H1 (cell line): Measurements from ENCODE around the gene DNMT3L. TPM values are rescaled to one million over a fixed set of nuclear protein-coding genes. Genes with fewer than 3 reads are reported as not detected.

ENCODE experiments used
- CTCF ChIA-PET: fragments of 300-600 bp; sonication (Branson Sonifier 250); formaldehyde crosslinking; loops from one replicate; lab custom pipeline; 2021; ENCODE audit not compliant: partially characterized antibody; lab: Charles Lee
- POLR2A ChIA-PET: fragments of 300-600 bp; sonication (Branson Sonifier 250); formaldehyde crosslinking; loops from one replicate; lab custom pipeline; 2021; ENCODE audit warnings: inconsistent platforms; ENCODE audit not compliant: partially characterized antibody; lab: Charles Lee
- DNase-seq, 2 experiments: peaks; one replicate each; pipeline versions ENCODE4 v3.0.0 to v3.0.0-alpha.2; 2010 to 2022; ENCODE audit warnings: low spot score in 2 of 2, low read depth in 1 of 2, mixed read lengths in 1 of 2
- FAIRE-seq: peaks from 2 replicates; lab custom pipeline; 2011; peaks lifted over from hg19 to GRCh38; lab: Jason Lieb, UNC
- H2AFZ ChIP-seq: 2 replicates; pipeline ENCODE4 v1.8.1; 2012; ENCODE audit warnings: low read length, inconsistent platforms
- H2AK5ac ChIP-seq: 2 replicates; pipeline ENCODE4 v1.6.1; 2013; ENCODE audit warnings: low read depth, low read length
- H2BK120ac ChIP-seq: replicated peaks from 2 replicates; pipeline ENCODE3; 2013; ENCODE audit warnings: low read depth, low read length, inconsistent platforms
- H2BK12ac ChIP-seq: 2 replicates; pipeline ENCODE4 v1.6.1; 2013; ENCODE audit warnings: low read depth, low read length
- H2BK15ac ChIP-seq: 2 replicates; pipeline ENCODE4 v1.6.1; 2013; ENCODE audit warnings: low read length
- H2BK20ac ChIP-seq: 2 replicates; pipeline ENCODE4 v1.6.1; 2013; ENCODE audit warnings: low read length
- H2BK5ac ChIP-seq: 2 replicates; pipeline ENCODE4 v1.6.1; 2013; ENCODE audit warnings: low read depth, low read length
- H3K14ac ChIP-seq: 2 replicates; pipeline ENCODE4 v1.6.1; 2013; ENCODE audit warnings: inconsistent platforms; ENCODE audit not compliant: insufficient read length
- H3K18ac ChIP-seq: 2 replicates; pipeline ENCODE4 v1.6.1; 2013; ENCODE audit warnings: low read length; ENCODE audit errors: extremely low read depth
- H3K23ac ChIP-seq: 2 replicates; pipeline ENCODE4 v1.6.1; 2013; ENCODE audit warnings: inconsistent platforms; ENCODE audit not compliant: insufficient read length
- H3K23me2 ChIP-seq: 2 replicates; pipeline ENCODE4 v1.6.1; 2013; ENCODE audit warnings: low read depth, low read length
- H3K27ac ChIP-seq: 2 replicates; pipeline ENCODE4 v1.6.1; 2011; ENCODE audit warnings: low read depth, low read length, inconsistent platforms
- H3K27me3 ChIP-seq, 4 experiments: replicated peaks in 1 of 4; 1 replicate in 1 of 4; 2 replicates in 3 of 4; pipeline versions ENCODE4 v1.6.1 to v1.8.1; 2011 to 2013; ENCODE audit warnings: low read length in 3 of 4, mild to moderate bottlenecking in 3 of 4, inconsistent platforms in 2 of 4, mixed read lengths in 2 of 4, moderate library complexity in 1 of 4; ENCODE audit not compliant: control insufficient read depth in 3 of 4, insufficient read depth in 3 of 4; ENCODE audit errors: extremely low read depth in 1 of 4
- H3K36me3 ChIP-seq, 4 experiments: 2 replicates each; pipeline versions ENCODE4 v1.6.1 to v1.8.1; 2011 to 2013; ENCODE audit warnings: mild to moderate bottlenecking in 4 of 4, low read length in 3 of 4, moderate library complexity in 2 of 4, control low read depth in 1 of 4, inconsistent platforms in 1 of 4; ENCODE audit not compliant: insufficient read depth in 4 of 4, control insufficient read depth in 2 of 4
- H3K4ac ChIP-seq: replicated peaks from 2 replicates; pipeline ENCODE3; 2013; ENCODE audit warnings: low read length, low read depth, mixed read lengths, inconsistent platforms; ENCODE audit not compliant: insufficient read length
- H3K4me1 ChIP-seq, 4 experiments: replicated peaks in 1 of 4; 1 replicate in 1 of 4; 2 replicates in 3 of 4; pipeline versions ENCODE4 v1.6.1 to v1.8.1; 2011 to 2013; ENCODE audit warnings: low read length in 3 of 4, inconsistent platforms in 2 of 4, mixed read lengths in 1 of 4; ENCODE audit not compliant: insufficient read depth in 4 of 4, control insufficient read depth in 3 of 4
- H3K4me2 ChIP-seq, 2 experiments: 2 replicates each; pipeline versions ENCODE4 v1.6.1 to v1.8.1; 2011 to 2013; ENCODE audit warnings: low read depth in 2 of 2, low read length in 2 of 2, control low read depth in 1 of 2, inconsistent platforms in 1 of 2, mild to moderate bottlenecking in 1 of 2; ENCODE audit not compliant: insufficient read depth in 1 of 2
- H3K4me3 ChIP-seq, 4 experiments: fragments of 200-600, 300-600 bp in 1 of 4; sonication (generic), shearing (Covaris generic), sonication (Bioruptor Twin) in 1 of 4; 2 replicates each; pipeline versions ENCODE4 v1.5.1 to v1.8.1; 2011 to 2016; ENCODE audit warnings: low read length in 4 of 4, low read depth in 3 of 4, control low read depth in 2 of 4, inconsistent platforms in 2 of 4, mild to moderate bottlenecking in 2 of 4, mixed read lengths in 1 of 4, moderate library complexity in 1 of 4; ENCODE audit not compliant: insufficient read depth in 2 of 4; ENCODE audit errors: extremely low read depth in 1 of 4
- H3K56ac ChIP-seq: replicated peaks from 2 replicates; pipeline ENCODE3; 2013; ENCODE audit warnings: low read depth, mild to moderate bottlenecking, mixed read lengths, low read length, inconsistent platforms; ENCODE audit not compliant: insufficient read length
- H3K79me1 ChIP-seq: 2 replicates; pipeline ENCODE4 v1.6.1; 2013; ENCODE audit warnings: low read depth, low read length, control low read depth
- H3K79me2 ChIP-seq, 2 experiments: 2 replicates each; pipeline versions ENCODE4 v1.6.1 to v1.8.1; 2012 to 2013; ENCODE audit warnings: low read length in 2 of 2, mild to moderate bottlenecking in 2 of 2, inconsistent platforms in 1 of 2; ENCODE audit not compliant: insufficient read depth in 2 of 2, control insufficient read depth in 1 of 2
- H3K9ac ChIP-seq, 4 experiments: replicated peaks in 1 of 4; 1 replicate in 1 of 4; 2 replicates in 3 of 4; pipeline versions ENCODE4 v1.6.1 to v1.8.1; 2011 to 2013; ENCODE audit warnings: low read depth in 3 of 4, low read length in 3 of 4, control low read depth in 2 of 4, mild to moderate bottlenecking in 2 of 4, moderate library complexity in 2 of 4, inconsistent platforms in 1 of 4; ENCODE audit errors: extremely low read depth in 1 of 4
- H3K9me3 ChIP-seq, 2 experiments: 2 replicates each; pipeline versions ENCODE4 v1.6.1 to v1.8.1; 2012 to 2013; ENCODE audit warnings: mild to moderate bottlenecking in 2 of 2, moderate library complexity in 2 of 2, control low read depth in 1 of 2, inconsistent platforms in 1 of 2, low read depth in 1 of 2, low read length in 1 of 2, mixed read lengths in 1 of 2; ENCODE audit not compliant: insufficient read depth in 2 of 2
- H4K20me1 ChIP-seq, 2 experiments: replicated peaks in 1 of 2; 2 replicates each; pipeline versions ENCODE3 to v1.8.1; 2011 to 2013; ENCODE audit warnings: inconsistent platforms in 2 of 2, low read length in 2 of 2, mild to moderate bottlenecking in 1 of 2; ENCODE audit not compliant: insufficient read depth in 2 of 2, control insufficient read depth in 1 of 2
- H4K5ac ChIP-seq: 2 replicates; pipeline ENCODE4 v1.6.1; 2013; ENCODE audit warnings: low read length, low read depth, mixed read lengths, inconsistent platforms; ENCODE audit not compliant: insufficient read length
- H4K8ac ChIP-seq: 2 replicates; pipeline ENCODE4 v1.8.0; 2013; ENCODE audit warnings: mild to moderate bottlenecking, moderate library complexity, low read length, inconsistent platforms; ENCODE audit not compliant: insufficient read depth; ENCODE audit errors: extremely low read depth
- H4K91ac ChIP-seq: replicated peaks from 2 replicates; pipeline ENCODE3; 2013; ENCODE audit warnings: low read length, mixed read lengths, inconsistent platforms; ENCODE audit not compliant: insufficient read length
- CTCF ChIP-seq, 3 experiments: IDR thresholded peaks; 1 replicate in 2 of 3; 2 replicates in 1 of 3; pipeline versions ENCODE4 v1.5.1 to v1.6.1; 2011; ENCODE audit warnings: low read length in 3 of 3, mild to moderate bottlenecking in 3 of 3, inconsistent platforms in 2 of 3, low read depth in 1 of 3, moderate library complexity in 1 of 3; ENCODE audit not compliant: insufficient read depth in 1 of 3; ENCODE audit errors: control extremely low read depth in 1 of 3
- EZH2 ChIP-seq: fragments of 200-600 bp; sonication (generic); IDR thresholded peaks from 2 replicates; pipeline ENCODE4 v1.7.1; 2012; ENCODE audit warnings: low read depth, mild to moderate bottlenecking, moderate library complexity, low read length, inconsistent platforms; ENCODE audit not compliant: severe bottlenecking
- SAP30 ChIP-seq: fragments of 300-600 bp; sonication (generic); IDR thresholded peaks from 2 replicates; pipeline ENCODE4 v1.7.1; 2012; ENCODE audit warnings: low read length, moderate library complexity, mild to moderate bottlenecking, inconsistent platforms; ENCODE audit not compliant: insufficient read depth, insufficient replicate concordance
- SUZ12 ChIP-seq: fragments of 200-600 bp; sonication (generic); IDR thresholded peaks from 2 replicates; pipeline ENCODE4 v1.6.1; 2012; ENCODE audit warnings: mild to moderate bottlenecking, inconsistent platforms, low read length, moderate library complexity, mixed read lengths
- TEAD4 ChIP-seq: IDR thresholded peaks from 2 replicates; pipeline ENCODE4 v1.6.1; 2012; ENCODE audit warnings: low read depth, low read length, inconsistent platforms, mixed read lengths
- whole genome bisulfite sequencing, 2 experiments: shearing (Covaris generic) in 1 of 2; methylation state at CpG; one replicate each; pipeline versions ENCODE4 v1.1.6 to v1.1.7; 2013 to 2015; ENCODE audit warnings: low lambda C conversion rate in 2 of 2, mixed read lengths in 2 of 2, inconsistent platforms in 1 of 2, low coverage in 1 of 2, missing lambda C conversion rate in 1 of 2; ENCODE audit not compliant: insufficient replicate concordance in 2 of 2, insufficient coverage in 1 of 2, insufficient read length in 1 of 2; ENCODE audit errors: extremely low coverage in 1 of 2, missing lambda C conversion rate in 1 of 2; 5-methylcytosine and 5-hydroxymethylcytosine counted together
- polyA plus RNA-seq, 7 experiments: library from polyadenylated mRNA; depleted of rRNA in 3 of 7; stranded (reverse) in 5 of 7; unstranded in 2 of 7; fragments of >200 nt in 5 of 7; fragments of 200-250 nt in 2 of 7; gene quantifications; 1 replicate in 5 of 7; 2 replicates in 1 of 7; 4 replicates in 1 of 7; pipeline versions ENCODE4 v1.2.1 to v1.2.3, GENCODE V29; 2011 to 2013; ENCODE audit warnings: missing spikeins in 2 of 7, mixed read lengths in 2 of 7
- total RNA-seq: library from RNA; stranded (reverse); fragmentation: NEBNext Ultra II Directional; extraction: Animal tissue kit (Norgen Biotek cat#: 25700); gene quantifications from 2 replicates; pipeline ENCODE4 v1.2.1, GENCODE V29; 2021

The DNMT3L gene
- total and polyA plus RNA-seq, 2 of the 8 experiments (the other 6 are each of a cell fraction or from before 2014, with no cell fraction given), result 0.06 TPM; not detected in 1

DNA sequence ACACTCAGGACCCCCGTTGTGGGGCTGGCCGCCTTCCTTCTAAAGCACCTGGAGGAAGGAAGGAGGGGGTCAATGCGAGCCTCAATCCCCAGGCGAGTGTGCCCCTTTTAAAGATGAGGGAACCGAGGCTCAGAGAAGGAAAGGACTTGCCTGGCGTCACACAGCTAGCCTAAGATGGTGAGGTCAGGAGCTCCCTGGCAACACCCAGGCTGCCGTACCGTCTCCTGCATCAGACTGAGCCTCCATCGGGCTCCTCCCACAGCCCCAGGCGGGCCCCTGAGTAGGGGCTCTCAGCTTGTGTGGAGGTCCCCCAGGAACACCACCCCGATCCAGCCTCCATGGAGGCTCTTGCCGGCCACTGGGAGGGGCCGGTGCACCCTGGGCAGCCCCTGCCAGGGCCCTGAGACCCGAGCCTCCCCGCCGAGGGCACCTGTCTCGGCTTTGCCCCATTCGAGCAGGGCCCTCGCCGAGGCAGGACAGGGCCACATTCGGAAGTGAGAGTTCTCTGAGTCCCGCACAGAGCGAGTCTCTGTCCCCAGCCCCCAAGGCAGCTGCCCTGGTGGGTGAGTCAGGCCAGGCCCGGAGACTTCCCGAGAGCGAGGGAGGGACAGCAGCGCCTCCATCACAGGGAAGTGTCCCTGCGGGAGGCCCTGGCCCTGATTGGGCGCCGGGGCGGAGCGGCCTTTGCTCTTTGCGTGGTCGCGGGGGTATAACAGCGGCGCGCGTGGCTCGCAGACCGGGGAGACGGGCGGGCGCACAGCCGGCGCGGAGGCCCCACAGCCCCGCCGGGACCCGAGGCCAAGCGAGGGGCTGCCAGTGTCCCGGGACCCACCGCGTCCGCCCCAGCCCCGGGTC lies 23.7 kb upstream of the DNMT3L start, which contains the start of gene AIRE:
AIRE (plus strand) TSS at position 739 of the 855 bp plus-strand sequence. CDS start 131 bp downstream, outside the sequence.
- H2BK5ac ChIP-seq, result no peak within 1 kb of the TSS
- POLR2A ChIA-PET, result no interaction called here

More for the DNA sequence above, 23.7 kb upstream of the DNMT3L start, which contains the start of gene AIRE:
- H3K4me1 ChIP-seq, result peaks cover 0 to 23% (median 15%) of the 10 kb centered on the region in 4 experiments; a peak in 6 of 7 replicates
- no peak within 1 kb of the TSS for H2BK120ac ChIP-seq
- no peak within 1 kb of the TSS for H3K23ac ChIP-seq
- no peaks in the 10 kb centered on the region for H3K79me1 ChIP-seq
- peak within 1 kb of the TSS; percentile 48 for H2BK15ac ChIP-seq
- H2AK5ac ChIP-seq, result no peak within 1 kb of the TSS
- H3K4me3 ChIP-seq, result peak within 1 kb of the TSS; percentile 6 to 57 (median 26)
- peak within 1 kb of the TSS; percentile 48 to 89 for H3K4me2 ChIP-seq
- no peaks in the 10 kb centered on the region for H3K9me3 ChIP-seq
- no peaks in the 10 kb centered on the region for H3K36me3 ChIP-seq
- no peak within 1 kb of the TSS for H3K27ac ChIP-seq
- peak within 1 kb of the TSS; percentile 78; the same call in 1 of the 2 replicates for H2AFZ ChIP-seq
- no peak for DNase-seq
- 36% methylated on average over 33 of the region's 56 CpGs; no CpG with 5 or more reads in 1 of the 2 experiments for WGBS, 2 experiments
- H3K9ac ChIP-seq, result no peak within 1 kb of the TSS
- CTCF ChIA-PET, result interaction anchor here (1.0 to 5.3 kb wide), 3 partner anchors 11 to 17 kb away, joined by 3 to 53 read pairs (median 11); no protein-coding TSS in a partner anchor
- H3K56ac ChIP-seq, result no peak within 1 kb of the TSS
- no peak for FAIRE-seq
- no peak within 1 kb of the TSS for H3K14ac ChIP-seq
- no peak within 1 kb of the TSS for H4K5ac ChIP-seq
- TF ChIP-seq SUZ12 (peak; percentile 45; the same call in 1 of the 2 replicates), CTCF (IDR thresholded peaks at IDR 0.05; ENCODE audit: control extremely low read depth in 1 of 3, insufficient read depth in 1 of 3, low read depth in 1 of 3, low read length in 3 of 3) (no peak), EZH2 (peak; percentile 53), TEAD4 (no peak), SAP30 (no peak)
- peak within 1 kb of the TSS; percentile 25 for H4K91ac ChIP-seq
- H2BK12ac ChIP-seq, result 0 out of 2 replicates have a peak within 1 kb of the TSS, but pooled peaks have one; percentile 18
- H3K23me2 ChIP-seq, result no peaks in the 10 kb centered on the region; the same call in 1 of the 2 replicates
- no peak within 1 kb of the TSS for H2BK20ac ChIP-seq
- no peaks in the 10 kb centered on the region for H3K79me2 ChIP-seq
- H4K20me1 ChIP-seq, result no peaks in the 10 kb centered on the region
- peaks cover 0 to 28% (median 17%) of the 10 kb centered on the region in 4 experiments; a peak in 5 of 7 replicates for H3K27me3 ChIP-seq
- no peak within 1 kb of the TSS for H4K8ac ChIP-seq
- no peak within 1 kb of the TSS for H3K4ac ChIP-seq
- peak within 1 kb of the TSS; percentile 32 for H3K18ac ChIP-seq
